Body of pancreas (tissue), 4 donors: ENCODE measurements around the gene ATP8B2.

Source experiments
- POLR2A ChIP-seq, 3 donors: fragments of 450-650 bp; IDR thresholded peaks; one replicate each; pipeline ENCODE4 v1.6.1; 2016; ENCODE audit warnings: antibody characterized with exemption in 3 of 3, mild to moderate bottlenecking in 2 of 3
- TF ChIP-seq, protein P1 (sequence below), 7 experiments: fragments of 450-650 bp in 4 of 7; fragments of 200-600 bp in 3 of 7; sonication (generic) in 3 of 7; IDR thresholded peaks; one replicate each; pipeline ENCODE4 v1.5.1; 2016 to 2019; ENCODE audit warnings: antibody characterized with exemption in 7 of 7

- TF ChIP-seq, protein P1, sequence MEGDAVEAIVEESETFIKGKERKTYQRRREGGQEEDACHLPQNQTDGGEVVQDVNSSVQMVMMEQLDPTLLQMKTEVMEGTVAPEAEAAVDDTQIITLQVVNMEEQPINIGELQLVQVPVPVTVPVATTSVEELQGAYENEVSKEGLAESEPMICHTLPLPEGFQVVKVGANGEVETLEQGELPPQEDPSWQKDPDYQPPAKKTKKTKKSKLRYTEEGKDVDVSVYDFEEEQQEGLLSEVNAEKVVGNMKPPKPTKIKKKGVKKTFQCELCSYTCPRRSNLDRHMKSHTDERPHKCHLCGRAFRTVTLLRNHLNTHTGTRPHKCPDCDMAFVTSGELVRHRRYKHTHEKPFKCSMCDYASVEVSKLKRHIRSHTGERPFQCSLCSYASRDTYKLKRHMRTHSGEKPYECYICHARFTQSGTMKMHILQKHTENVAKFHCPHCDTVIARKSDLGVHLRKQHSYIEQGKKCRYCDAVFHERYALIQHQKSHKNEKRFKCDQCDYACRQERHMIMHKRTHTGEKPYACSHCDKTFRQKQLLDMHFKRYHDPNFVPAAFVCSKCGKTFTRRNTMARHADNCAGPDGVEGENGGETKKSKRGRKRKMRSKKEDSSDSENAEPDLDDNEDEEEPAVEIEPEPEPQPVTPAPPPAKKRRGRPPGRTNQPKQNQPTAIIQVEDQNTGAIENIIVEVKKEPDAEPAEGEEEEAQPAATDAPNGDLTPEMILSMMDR (IDR thresholded peaks at IDR 0.05): no peak
- TF ChIP-seq POLR2A (IDR thresholded peaks at IDR 0.05): no peak
These were observed 46.1 kb downstream of the ATP8B2 start for GRCh38 chr1:154371436-154371835.
